ENCODE data around the gene MAP3K14. TPM values are rescaled to one million over a fixed set of nuclear protein-coding genes. Genes with fewer than 3 reads are reported as not detected.
"Not testable (repeated sequence)": the region's sequence is repeated elsewhere in the genome, so short reads cannot be mapped to it uniquely, and the experiment has no call there.

Gene MAP3K14
- total RNA-seq, 4 donors from 2014 or later: 5.4 to 15.9 (median 12.6) TPM

GRCh38 chr17:45308016-45308365 is 8.8 kb downstream of the MAP3K14 start:
- no peak for TF ChIP-seq CTCF (IDR thresholded peaks at IDR 0.05)
- ATAC-seq (ENCODE audit: low FRiP score): no peak
- DNase-seq (ENCODE audit: low spot score): no peak

GRCh38 chr17:45307290-45308015 is 9.4 kb downstream of the MAP3K14 start:
- no peak for TF ChIP-seq CTCF (IDR thresholded peaks at IDR 0.05)
- peak; percentile 78 for ATAC-seq (ENCODE audit: low FRiP score)
- DNase-seq (ENCODE audit: low spot score): no peak

DNA sequence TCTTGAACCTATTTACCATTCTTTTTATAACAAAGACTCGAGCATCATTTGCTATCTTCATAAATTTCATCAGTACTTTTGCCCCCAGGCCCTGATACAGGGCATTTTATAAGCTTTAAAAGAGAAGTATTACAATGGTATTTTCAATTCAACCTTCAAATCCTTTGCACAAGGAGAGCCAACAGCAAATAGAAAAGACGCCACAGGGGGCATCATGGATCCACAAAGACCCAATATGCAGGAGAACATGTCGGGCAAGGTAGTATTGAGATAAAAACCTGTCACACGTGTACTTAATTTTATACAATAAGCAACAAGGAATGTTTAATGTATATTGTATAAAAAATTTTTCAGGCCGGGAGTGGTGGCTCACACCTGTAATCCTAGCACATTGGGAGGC is 10.2 kb downstream of the MAP3K14 start:
- DNase-seq (ENCODE audit: low spot score) (no peak), ATAC-seq (ENCODE audit: low FRiP score) (no peak)
- TF ChIP-seq CTCF (IDR thresholded peaks at IDR 0.05): no peak

DNA sequence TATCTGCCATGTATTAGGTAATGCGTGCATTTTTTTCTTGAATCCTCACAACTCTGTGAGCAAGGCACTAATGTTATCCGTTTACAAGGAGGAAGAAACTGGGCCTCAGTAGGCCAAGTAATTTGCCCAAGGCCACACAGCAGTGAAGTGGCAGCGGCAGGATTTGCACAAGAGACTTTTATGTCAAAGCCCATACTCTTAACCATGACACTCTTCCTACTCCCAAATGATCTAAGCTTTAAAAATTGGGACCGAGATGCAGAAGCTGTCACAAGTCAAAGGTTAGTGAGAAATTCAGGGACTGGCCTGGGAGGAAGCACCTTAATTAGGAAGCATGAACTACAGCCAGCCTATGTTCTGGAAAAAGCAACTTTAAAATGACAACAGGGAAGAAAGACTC is 10.7 kb downstream of the MAP3K14 start:
- DNase-seq (ENCODE audit: low spot score): no peak
- ATAC-seq (ENCODE audit: low FRiP score): no peak
- no peak for TF ChIP-seq CTCF (IDR thresholded peaks at IDR 0.05)

GRCh38 chr17:45305530-45306087 is 11.2 kb downstream of the MAP3K14 start:
- TF ChIP-seq CTCF (IDR thresholded peaks at IDR 0.05): no peak
- DNase-seq (ENCODE audit: low spot score) (no peak), ATAC-seq (ENCODE audit: low FRiP score) (no peak)

GRCh38 chr17:45302649-45303173 is 14.1 kb downstream of the MAP3K14 start:
- no peak for DNase-seq (ENCODE audit: low spot score)

DNA sequence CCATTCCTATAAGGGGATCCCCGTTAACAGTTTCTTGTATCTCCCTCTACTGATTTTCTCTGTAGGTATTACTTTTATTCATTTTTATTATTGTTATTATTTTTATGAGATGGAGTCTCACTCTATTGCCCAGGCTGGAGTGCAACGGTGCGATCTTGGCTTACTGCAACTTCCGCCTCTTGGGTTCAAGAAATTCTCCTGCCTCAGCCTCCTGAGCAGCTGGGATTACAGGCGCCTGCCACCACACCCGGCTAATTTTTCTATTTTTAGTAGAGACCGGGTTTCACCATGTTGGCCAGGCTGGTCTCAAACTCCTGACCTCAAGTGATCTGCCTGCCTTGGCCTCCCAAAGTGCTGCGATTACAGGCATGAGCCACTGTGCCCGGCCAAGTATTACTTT is 14.6 kb downstream of the MAP3K14 start:
- DNase-seq (ENCODE audit: low spot score): not testable (repeated sequence)

More at GRCh38 chr17:45302649-45303173, 14.1 kb downstream of the MAP3K14 start:
- peak; percentile 58 for ATAC-seq (ENCODE audit: low FRiP score)
- no peak for TF ChIP-seq CTCF (IDR thresholded peaks at IDR 0.05)

More for the DNA sequence above, 14.6 kb downstream of the MAP3K14 start:
- not testable (repeated sequence) for ATAC-seq (ENCODE audit: low FRiP score)
